Dendritic cell treated with granulocyte-macrophage colony-stimulating factor and Interleukin-4, amounts not matched to agents 40 ng/mL and 50 ng/mL, for 4 days (primary cell): ENCODE data around the gene GRM3.

Source experiments
- H3K27ac Mint-ChIP-seq: one replicate; pipeline ENCODE4 v1.8.0; 2022; ENCODE audit warnings: mild to moderate bottlenecking, mixed read lengths
- H3K27me3 Mint-ChIP-seq: one replicate; pipeline ENCODE4 v1.8.0; 2022; ENCODE audit warnings: mild to moderate bottlenecking, mixed read lengths
- H3K36me3 Mint-ChIP-seq: one replicate; pipeline ENCODE4 v1.8.0; 2022; ENCODE audit warnings: low read depth, mixed read lengths
- H3K4me1 Mint-ChIP-seq: one replicate; pipeline ENCODE4 v1.8.0; 2022; ENCODE audit warnings: low read depth, mixed read lengths
- H3K4me3 Mint-ChIP-seq: one replicate; pipeline ENCODE4 v1.8.0; 2022; ENCODE audit warnings: mild to moderate bottlenecking, moderate library complexity, mixed read lengths
- H3K9me3 Mint-ChIP-seq: one replicate; pipeline ENCODE4 v1.8.0; 2022; ENCODE audit warnings: mixed read lengths
- intact Hi-C: fragments of 100-400 bp; cut with micrococcal nuclease; formaldehyde crosslinking; loops from one replicate; pipeline ENCODE4 v1.15.0; 2022

GRM3 gene

DNA sequence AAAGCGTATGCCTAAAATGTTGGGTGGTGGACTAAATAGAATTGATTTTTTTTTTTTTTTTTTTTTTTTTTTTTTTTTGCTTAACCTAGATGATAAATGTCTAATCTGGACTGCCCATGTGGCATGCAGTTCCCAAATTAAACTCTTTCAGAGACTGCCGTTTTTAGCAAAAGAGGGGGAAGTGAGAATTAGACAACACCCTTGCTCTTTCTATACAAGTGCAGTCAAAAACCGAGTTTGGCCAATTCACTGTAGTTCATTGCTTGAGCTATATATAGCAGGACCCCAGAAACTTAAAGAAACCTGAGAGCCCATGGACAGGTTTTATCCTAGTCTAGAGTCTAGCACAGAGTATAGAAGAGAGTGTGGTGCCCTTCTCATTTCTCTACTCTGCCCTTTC, 141.9 kb downstream of the GRM3 start:
- no peak overlapping the region for H3K4me3 Mint-ChIP-seq
- intact Hi-C loops = no loop called here
- H3K36me3 Mint-ChIP-seq = no peaks in the 10 kb centered on the region
- peaks cover 9% of the 10 kb centered on the region for H3K9me3 Mint-ChIP-seq
- no peaks in the 10 kb centered on the region for H3K27me3 Mint-ChIP-seq
- H3K4me1 Mint-ChIP-seq = no peaks in the 10 kb centered on the region
- H3K27ac Mint-ChIP-seq = no peak overlapping the region

DNA sequence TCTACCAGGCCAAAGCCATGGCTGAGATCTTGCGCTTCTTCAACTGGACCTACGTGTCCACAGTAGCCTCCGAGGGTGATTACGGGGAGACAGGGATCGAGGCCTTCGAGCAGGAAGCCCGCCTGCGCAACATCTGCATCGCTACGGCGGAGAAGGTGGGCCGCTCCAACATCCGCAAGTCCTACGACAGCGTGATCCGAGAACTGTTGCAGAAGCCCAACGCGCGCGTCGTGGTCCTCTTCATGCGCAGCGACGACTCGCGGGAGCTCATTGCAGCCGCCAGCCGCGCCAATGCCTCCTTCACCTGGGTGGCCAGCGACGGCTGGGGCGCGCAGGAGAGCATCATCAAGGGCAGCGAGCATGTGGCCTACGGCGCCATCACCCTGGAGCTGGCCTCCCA, 142.7 kb downstream of the GRM3 start:
- H3K27ac Mint-ChIP-seq = no peak overlapping the region
- H3K36me3 Mint-ChIP-seq = no peaks in the 10 kb centered on the region
- no peak overlapping the region for H3K4me3 Mint-ChIP-seq
- no peaks in the 10 kb centered on the region for H3K4me1 Mint-ChIP-seq
- H3K27me3 Mint-ChIP-seq = no peaks in the 10 kb centered on the region
- intact Hi-C loops = no loop called here
- H3K9me3 Mint-ChIP-seq = peaks cover 9% of the 10 kb centered on the region

DNA sequence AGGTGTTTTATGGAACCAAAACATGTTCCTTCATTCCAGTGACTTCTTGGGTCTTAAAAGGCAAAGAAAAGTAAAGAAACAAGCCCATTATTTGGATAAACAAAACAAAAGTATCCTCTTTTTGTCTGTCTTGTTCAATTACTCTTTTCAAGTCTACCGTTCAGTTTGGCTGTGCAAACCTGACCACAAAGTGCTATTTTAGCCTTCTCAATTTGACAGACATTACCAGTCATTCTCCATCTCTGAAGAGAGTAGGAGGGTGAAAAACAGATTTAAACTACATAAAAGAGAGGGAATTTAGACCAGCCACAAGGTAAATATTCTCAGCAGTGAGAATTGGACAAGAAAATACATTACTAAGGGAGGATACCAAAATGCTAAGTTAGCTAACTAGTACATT, 145.2 kb downstream of the GRM3 start:
- H3K36me3 Mint-ChIP-seq = no peaks in the 10 kb centered on the region
- intact Hi-C loops = no loop called here
- no peak overlapping the region for H3K27ac Mint-ChIP-seq
- peaks cover 9% of the 10 kb centered on the region for H3K9me3 Mint-ChIP-seq
- H3K4me3 Mint-ChIP-seq = no peak overlapping the region
- H3K4me1 Mint-ChIP-seq = no peaks in the 10 kb centered on the region
- H3K27me3 Mint-ChIP-seq = no peaks in the 10 kb centered on the region

DNA sequence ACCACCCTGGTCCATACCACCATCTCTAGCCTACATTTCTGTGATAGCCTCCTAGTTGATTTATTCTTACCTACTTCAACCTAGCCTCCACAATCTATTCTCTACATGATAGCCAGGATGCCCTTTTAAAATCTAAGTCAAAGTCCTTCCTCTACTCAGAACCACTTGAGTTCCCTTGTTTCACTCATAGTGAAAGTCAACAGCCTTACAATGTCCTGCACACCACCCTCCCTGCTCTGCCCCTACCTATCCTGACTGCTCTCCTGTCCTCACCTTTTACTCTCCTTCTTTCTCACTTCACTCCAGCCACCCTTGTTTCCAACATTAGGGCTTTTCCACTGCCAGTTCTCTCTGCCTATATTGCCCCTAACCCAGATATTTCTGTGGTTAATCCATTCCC, 146.7 kb downstream of the GRM3 start:
- Mint-ChIP-seq H3K36me3 (no peaks in the 10 kb centered on the region), H3K27me3 (no peaks in the 10 kb centered on the region), H3K4me1 (no peaks in the 10 kb centered on the region), H3K9me3 (peaks cover 9% of the 10 kb centered on the region), H3K4me3 (no peak overlapping the region), H3K27ac (no peak overlapping the region)
- intact Hi-C loops = no loop called here

DNA sequence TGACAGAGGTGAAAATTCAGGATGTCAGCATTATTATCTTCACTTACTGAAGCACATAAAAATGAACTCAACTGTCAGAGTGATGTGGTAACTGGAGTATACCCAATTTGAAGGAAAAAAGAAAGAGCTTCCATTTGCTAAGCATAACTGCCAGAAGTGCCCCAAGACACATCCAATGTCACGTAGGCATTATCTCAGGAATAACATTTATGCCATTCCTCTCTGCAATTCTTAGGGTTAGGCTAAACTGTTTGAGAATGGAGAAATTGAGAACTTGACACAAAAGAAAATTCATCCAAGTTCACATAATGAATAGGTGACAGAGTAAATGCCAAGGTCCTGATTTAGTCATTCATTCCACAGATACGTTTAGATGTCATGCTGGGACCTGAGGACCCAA, 148.6 kb downstream of the GRM3 start:
- H3K4me1 Mint-ChIP-seq = no peaks in the 10 kb centered on the region
- no peaks in the 10 kb centered on the region for H3K27me3 Mint-ChIP-seq
- H3K36me3 Mint-ChIP-seq = no peaks in the 10 kb centered on the region
- intact Hi-C loops = no loop called here
- peaks cover 12% of the 10 kb centered on the region for H3K9me3 Mint-ChIP-seq
- H3K4me3 Mint-ChIP-seq = no peak overlapping the region
- H3K27ac Mint-ChIP-seq = no peak overlapping the region

DNA sequence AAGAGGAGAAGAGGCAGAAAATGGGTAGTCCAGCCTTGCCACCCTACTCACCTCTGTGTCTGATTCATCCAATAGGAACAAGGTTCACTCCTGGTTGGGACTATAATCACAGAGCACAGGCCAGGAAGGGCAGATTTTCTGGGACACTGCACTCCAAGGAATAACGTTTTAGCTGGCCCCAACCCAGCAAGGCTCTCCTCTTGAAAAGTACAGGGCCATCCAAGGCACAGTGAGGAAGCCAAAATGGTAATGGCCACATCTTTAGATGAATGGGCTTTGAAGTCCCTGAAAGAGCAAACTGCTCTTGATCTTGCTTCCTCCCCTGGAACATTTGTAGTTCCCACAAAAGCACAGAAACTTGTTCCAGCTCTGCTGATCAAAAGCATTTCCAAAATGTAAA, 149.4 kb downstream of the GRM3 start:
- intact Hi-C loops = no loop called here
- no peaks in the 10 kb centered on the region for H3K4me1 Mint-ChIP-seq
- no peaks in the 10 kb centered on the region for H3K27me3 Mint-ChIP-seq
- no peak overlapping the region for H3K27ac Mint-ChIP-seq
- H3K4me3 Mint-ChIP-seq = no peak overlapping the region
- no peaks in the 10 kb centered on the region for H3K36me3 Mint-ChIP-seq
- H3K9me3 Mint-ChIP-seq = peaks cover 16% of the 10 kb centered on the region

DNA sequence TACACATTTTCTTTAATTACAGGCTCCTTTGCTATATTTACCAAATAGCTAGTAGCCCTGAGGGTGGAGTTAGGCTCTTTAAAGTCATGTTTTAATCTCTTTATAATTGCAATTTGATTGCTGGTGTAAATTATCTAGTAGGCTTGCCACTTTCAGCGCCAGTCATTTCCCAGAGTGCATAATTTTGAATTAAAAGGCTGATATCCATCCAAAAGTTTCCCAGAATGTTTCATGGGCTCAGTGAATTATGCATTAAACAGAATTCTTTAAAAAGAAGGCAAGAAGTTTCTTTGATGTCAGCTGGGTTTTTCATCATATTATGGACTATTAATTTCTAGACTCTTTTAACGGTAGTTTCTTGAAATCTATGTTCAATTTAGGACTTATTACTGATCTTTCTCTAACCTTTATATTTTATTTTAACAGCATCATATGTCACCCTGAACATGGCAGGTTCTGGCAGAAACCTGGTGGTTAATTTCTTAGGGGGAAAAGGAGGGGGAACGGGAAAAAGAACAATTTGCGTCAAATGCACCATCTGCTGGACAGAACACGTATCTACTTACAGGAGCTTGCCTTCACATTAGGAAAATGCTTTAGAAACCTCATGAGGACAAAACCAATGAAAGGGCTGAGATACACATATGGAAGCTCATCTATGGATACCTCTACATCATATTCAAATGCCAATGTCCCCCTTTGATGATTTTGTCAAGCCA, 171.1 kb downstream of the GRM3 start:
- H3K4me3 Mint-ChIP-seq = no peak overlapping the region
- no peaks in the 10 kb centered on the region for H3K36me3 Mint-ChIP-seq
- H3K27ac Mint-ChIP-seq = no peak overlapping the region
- H3K9me3 Mint-ChIP-seq = no peaks in the 10 kb centered on the region
- no peaks in the 10 kb centered on the region for H3K27me3 Mint-ChIP-seq
- H3K4me1 Mint-ChIP-seq = no peaks in the 10 kb centered on the region
- intact Hi-C loops = no loop called here

DNA sequence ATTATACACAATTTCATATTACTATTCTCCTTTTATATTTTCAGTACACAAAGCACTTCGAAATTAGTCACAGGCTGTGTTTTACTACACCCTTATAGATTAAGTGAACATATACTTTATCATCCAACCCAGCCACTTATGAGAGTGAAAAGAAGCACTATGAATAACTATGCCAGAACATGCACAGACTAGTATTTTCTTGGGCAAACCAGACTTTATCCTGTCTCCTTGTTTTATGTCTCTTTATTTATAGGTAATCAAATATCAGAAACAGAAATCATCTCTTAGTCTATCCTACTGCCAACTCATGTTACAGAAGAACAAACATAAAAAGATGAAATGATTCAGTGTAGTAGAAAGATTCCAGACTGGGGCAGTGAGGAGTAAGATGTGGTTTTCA, 171.8 kb downstream of the GRM3 start:
- Mint-ChIP-seq H3K9me3 (no peaks in the 10 kb centered on the region), H3K27me3 (no peaks in the 10 kb centered on the region), H3K27ac (no peak overlapping the region), H3K4me3 (no peak overlapping the region), H3K36me3 (no peaks in the 10 kb centered on the region), H3K4me1 (no peaks in the 10 kb centered on the region)
- intact Hi-C loops = no loop called here

DNA sequence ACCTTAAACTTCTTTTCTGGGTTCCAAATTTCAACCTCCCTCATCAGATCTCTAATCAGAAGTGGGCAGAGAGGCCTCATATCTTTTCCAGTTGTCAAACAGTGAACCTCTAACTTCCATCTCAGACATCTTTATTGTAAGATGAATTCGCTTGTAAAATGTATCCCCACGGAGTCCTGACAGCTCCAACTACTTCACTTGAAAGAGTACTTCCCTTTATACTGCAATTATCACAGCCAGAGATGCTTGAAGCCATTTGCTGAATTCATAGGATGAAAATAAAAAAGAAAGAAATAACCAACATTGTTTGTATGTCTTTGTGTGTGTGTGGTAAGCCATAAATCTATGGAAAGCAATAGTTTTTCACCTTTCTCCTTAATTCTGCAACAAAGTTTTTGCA, 175.2 kb downstream of the GRM3 start:
- no peak overlapping the region for H3K27ac Mint-ChIP-seq
- intact Hi-C loops = no loop called here

DNA sequence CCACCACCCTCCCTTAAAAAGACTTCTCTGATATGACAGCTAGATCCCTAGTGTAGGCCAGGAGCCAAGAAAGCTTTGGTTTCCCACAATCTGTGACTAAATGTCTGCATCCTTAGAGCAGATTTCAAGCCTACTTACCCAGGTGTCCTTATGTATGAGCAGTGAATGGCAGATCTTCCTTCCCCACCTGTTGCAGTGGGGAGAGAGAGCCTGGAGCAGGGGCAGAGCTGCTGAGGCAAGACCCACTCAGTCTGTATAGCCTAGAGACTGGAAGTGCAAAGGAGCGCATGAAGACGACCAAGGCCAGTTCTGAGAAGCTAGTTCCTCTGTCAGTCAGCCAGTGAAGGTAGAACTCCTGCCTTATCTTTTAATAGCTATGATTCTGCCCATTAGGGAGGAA, 180.1 kb downstream of the GRM3 start:
- Mint-ChIP-seq H3K27ac (no peak overlapping the region), H3K27me3 (no peaks in the 10 kb centered on the region), H3K36me3 (no peaks in the 10 kb centered on the region), H3K4me1 (no peaks in the 10 kb centered on the region), H3K9me3 (no peaks in the 10 kb centered on the region), H3K4me3 (no peak overlapping the region)
- intact Hi-C loops = no loop called here

More for the DNA sequence above, 175.2 kb downstream of the GRM3 start:
- H3K4me1 Mint-ChIP-seq = no peaks in the 10 kb centered on the region
- H3K36me3 Mint-ChIP-seq = no peaks in the 10 kb centered on the region
- H3K9me3 Mint-ChIP-seq = no peaks in the 10 kb centered on the region
- no peaks in the 10 kb centered on the region for H3K27me3 Mint-ChIP-seq
- H3K4me3 Mint-ChIP-seq = no peak overlapping the region

DNA sequence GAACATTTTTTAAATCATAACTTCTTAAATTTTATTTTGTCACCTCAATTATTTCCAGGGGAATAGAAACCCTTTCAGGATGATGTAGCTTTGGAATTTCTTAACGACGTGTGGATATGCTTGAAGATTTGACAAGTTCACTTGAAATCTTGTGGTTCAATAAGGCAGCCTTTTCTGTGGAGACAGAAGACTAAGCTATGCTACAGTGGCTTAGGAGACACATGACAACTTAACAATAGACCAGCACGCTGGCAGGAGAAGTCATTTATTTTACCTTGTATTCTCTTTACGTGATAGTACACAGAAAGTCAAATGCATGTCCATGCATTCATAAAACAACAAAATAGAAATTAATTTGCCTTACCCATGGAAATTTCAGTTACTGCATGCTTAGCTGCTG, 181.6 kb downstream of the GRM3 start:
- intact Hi-C loops = no loop called here
- Mint-ChIP-seq H3K27me3 (no peaks in the 10 kb centered on the region), H3K4me1 (no peaks in the 10 kb centered on the region), H3K36me3 (no peaks in the 10 kb centered on the region), H3K27ac (no peak overlapping the region), H3K9me3 (no peaks in the 10 kb centered on the region), H3K4me3 (no peak overlapping the region)

DNA sequence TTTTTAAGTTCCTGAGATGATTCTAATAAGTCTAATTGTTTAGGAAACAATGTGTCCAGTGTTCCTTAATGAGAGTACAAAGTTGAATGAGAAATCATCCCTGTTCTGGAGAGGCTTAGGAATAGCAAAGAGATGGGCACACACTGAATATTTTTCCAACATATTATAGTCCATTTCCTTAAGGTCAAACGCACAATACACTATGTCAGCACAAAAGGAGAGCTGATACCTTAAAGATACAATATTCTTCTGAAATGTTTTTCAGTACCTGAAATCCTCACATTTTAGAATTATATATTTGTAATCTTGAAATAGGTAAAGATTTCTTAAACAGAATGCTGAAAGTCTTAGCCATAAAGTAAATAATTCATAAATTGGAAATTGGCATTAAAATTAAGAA, 183.2 kb downstream of the GRM3 start:
- Mint-ChIP-seq H3K9me3 (no peaks in the 10 kb centered on the region), H3K27me3 (no peaks in the 10 kb centered on the region), H3K27ac (no peak overlapping the region), H3K4me3 (no peak overlapping the region), H3K4me1 (no peaks in the 10 kb centered on the region), H3K36me3 (no peaks in the 10 kb centered on the region)
- intact Hi-C loops = no loop called here

DNA sequence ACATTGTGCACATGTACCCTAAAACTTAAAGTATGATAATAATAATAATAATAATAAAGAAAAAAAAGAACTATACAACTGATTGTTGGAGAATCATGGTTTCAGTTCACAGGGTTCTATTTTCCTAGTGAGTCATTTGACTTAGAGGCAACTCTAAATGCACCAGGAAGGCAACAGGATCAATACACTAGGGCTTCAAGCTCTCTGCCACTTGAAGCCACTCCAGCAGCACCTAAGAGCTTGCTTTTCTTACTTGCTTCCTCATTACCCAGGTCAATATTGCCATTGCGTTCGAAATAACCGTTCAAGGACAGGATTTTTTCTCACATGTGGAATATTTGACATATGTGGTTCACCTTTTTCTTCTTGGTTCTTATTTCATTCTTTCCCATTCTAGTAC, 189.7 kb downstream of the GRM3 start:
- no peak overlapping the region for H3K4me3 Mint-ChIP-seq
- no peaks in the 10 kb centered on the region for H3K4me1 Mint-ChIP-seq
- H3K27me3 Mint-ChIP-seq = no peaks in the 10 kb centered on the region
- H3K27ac Mint-ChIP-seq = no peak overlapping the region
- intact Hi-C loops = no loop called here
- no peaks in the 10 kb centered on the region for H3K36me3 Mint-ChIP-seq
- H3K9me3 Mint-ChIP-seq = no peaks in the 10 kb centered on the region

DNA sequence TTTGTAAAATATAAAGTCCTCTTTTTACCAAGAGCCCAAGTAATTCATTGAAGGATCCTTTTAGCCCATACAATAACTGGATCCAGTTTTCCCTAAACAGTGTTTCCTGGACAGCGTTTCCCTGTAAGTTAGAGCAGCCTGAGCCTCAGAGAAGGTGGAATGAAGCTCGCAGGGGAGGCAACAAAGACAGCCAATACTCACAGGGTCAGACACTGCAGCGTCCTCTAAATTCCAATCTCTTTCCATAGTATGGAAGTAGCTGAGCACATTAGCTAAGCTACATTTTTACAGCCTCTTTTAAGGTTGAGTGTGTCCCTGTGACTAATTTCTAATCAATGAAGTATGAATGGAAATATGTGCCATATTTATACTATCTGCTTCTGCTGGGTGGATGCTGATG, 193.5 kb downstream of the GRM3 start:
- no peaks in the 10 kb centered on the region for H3K4me1 Mint-ChIP-seq
- H3K4me3 Mint-ChIP-seq = no peak overlapping the region
- no peaks in the 10 kb centered on the region for H3K9me3 Mint-ChIP-seq
- no peaks in the 10 kb centered on the region for H3K27me3 Mint-ChIP-seq
- no peak overlapping the region for H3K27ac Mint-ChIP-seq
- H3K36me3 Mint-ChIP-seq = no peaks in the 10 kb centered on the region
- intact Hi-C loops = no loop called here

DNA sequence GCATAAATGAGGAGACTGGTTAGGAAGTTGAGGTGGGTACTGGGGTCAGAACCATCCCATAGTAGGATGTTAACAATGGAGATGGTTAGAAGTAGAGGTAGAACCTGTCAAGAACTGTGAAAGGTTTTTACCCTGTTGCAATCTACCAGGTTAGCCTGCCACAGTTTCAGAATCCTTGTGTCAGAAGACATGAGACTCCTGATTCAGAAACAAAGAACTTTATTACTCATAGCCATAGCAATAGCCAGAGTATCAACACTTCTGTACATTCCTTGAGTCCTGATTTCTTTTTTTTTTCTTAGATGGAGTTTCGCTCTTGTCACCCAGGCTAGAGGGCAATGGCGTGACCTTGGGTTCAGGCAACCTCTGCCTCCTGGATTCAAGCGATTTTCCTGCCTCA, 200.9 kb downstream of the GRM3 start:
- Mint-ChIP-seq H3K27me3 (no peaks in the 10 kb centered on the region), H3K36me3 (no peaks in the 10 kb centered on the region), H3K9me3 (no peaks in the 10 kb centered on the region), H3K27ac (no peak overlapping the region), H3K4me1 (no peaks in the 10 kb centered on the region), H3K4me3 (no peak overlapping the region)
- intact Hi-C loops = no loop called here
